ENCODE measurements around the gene ULK1.
A peak's percentile ranks its signal among the peaks of the same experiment; 100 is the strongest.

Gene ULK1

DNA sequence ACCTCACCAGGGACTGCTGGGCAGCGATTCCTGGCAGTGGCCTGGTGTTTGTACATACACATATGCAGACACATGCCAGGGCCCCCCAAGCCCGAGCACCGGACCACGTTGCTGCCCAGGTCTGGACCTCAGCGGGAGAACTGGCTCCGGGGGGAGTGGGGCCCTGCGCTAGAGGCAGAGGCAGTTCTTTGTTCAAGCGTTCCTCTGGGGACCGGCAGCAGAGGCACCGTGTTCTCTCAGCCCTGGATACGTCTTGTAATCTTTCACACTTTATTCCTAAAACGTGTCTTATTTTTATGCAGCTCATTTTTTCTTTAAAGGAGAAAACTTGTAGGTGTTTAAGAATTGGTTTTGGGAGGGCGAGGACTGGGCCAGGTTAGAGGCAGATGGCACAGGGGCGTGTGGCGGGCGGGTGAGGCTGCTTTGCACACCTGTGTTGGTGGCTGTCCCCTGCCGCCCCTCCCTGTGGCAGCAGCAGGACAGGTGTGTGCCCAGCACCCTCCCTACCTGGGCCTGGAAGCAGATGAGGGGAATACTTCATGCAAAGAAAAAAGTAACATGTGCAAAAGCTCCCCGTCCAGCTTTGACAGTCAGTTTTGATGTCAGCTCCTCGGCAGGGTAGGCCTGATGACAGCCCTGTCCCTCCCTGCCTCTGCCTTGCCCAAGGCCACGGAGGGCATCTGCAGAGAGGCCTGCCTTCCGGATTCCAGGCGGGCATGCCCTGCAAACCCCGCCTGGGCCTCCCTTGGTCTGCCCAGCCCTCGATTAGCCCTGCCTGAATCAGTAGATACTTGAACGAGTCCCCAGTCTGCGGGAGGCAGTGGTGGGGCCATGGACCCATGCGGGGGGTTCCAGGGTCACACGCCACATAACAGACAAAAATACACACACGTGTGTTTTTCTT lies 27.7 kb downstream of the ULK1 start:
- DNase-seq, result no peak

DNA sequence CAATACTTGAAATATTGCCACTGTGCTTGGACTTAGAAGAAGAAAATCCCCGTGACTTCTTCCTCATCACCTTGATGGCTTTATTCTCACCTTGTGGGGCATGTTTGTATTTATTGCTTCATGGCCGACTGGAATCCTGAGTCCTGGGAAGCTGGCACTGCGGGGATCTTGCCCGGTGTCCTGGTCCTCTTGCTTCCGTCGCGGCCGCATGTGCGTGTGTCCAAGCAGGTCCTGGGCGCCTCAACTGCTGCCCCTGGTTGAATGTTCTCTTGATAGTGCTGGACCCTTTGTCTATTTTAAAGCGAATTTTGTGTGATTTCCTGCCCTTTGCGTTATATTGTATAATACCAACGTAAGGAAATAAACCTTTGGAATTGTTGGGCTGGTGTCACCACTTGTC lies 28.4 kb downstream of the ULK1 start:
- DNase-seq, result no peak

DNA sequence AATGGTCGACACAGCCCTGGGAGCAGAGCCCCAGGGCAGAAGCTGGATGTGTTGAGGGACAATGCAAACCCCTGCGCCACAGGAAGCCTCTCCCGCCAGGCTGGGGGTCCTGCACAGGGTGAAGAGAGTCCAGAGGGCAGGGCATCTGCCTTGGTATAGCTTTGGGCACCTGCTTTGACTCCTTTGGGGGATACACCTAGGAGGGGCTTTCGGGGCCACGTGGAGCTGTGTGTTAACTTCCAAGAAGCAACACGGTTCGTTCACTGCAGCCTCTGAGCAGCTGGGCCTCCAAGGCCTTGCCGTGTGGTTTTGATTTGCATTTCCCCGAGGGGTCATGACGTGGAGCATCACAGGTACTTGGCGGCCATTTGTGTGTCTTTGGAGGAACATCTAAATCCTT lies 28.8 kb downstream of the ULK1 start:
- no peak for DNase-seq

DNA sequence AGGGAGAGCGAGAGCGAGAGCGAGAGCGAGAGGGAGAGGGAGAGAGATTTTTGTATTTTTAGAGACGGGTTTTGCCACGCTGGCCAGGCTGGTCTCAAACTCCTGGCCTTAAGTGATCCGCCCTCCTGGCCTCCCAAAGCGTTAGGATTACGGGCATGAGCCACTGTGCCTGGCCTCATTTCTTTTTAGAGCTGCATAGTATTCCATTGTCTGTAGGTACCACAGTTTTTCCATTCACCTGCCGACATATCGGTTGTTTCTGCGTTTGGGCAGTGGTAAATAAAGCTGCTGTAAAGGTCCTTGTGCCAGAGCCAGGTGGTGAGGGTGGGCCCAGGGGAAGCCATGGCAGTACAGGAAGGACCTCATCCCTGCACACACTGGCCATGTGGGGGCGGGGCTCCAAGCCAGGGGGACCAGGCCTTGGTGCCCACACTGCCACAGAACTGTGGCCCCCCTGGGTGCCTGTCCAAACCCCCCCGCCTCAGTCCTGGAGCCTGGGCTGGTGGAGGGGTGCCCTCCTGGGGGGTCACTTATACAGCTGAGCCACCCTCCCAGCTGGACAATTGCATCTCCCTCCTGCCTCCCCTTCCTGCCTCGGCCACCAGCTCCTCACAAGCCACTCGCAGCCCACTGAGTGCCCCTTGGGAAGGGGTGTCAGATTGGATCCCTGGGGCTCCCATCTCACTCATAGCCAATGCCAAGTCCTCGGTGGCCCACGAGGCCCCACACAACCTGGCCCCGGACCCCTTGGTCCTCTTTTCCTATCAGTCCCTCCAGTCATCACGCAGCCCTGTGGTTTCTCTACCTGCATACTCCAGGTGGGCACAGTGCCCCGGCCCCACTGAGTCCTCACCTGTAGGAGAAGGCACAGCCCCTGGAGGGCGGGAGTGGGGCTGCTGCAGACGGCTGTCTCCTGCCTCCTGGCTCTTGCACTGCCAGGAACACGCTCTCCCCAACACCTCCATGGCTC lies 33.0 kb downstream of the ULK1 start:
- DNase-seq, result no peak

DNA sequence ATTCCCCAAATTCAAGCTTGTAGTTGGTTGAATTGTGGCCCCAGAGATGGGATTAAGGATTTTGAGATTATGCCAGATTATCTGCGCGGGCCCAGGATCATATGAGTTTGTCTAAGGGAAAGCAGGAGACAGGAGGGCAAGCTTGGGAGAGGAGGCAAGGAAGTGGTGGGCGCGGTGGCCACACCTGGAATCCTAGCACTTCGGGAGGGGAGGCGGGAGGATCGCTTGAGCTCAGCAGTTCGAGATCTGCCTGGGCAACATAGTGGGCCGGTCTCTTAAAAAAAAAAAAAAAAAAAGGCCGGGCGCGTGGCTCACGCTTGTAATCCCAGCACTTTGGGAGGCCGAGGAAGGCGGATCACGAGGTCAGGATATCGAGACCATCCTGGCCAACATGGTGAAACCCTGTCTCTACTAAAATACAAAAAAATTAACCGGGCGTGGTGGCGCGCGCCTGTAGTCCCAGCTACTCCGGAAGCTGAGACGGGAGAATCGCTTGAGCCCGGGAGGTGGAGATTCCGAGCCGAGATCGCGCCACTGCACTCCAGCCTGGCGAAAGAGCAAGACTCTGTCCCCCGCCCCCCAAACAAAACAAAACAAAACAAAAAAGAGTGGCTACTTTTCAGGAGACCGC lies 33.8 kb downstream of the ULK1 start:
- no peak for DNase-seq

DNA sequence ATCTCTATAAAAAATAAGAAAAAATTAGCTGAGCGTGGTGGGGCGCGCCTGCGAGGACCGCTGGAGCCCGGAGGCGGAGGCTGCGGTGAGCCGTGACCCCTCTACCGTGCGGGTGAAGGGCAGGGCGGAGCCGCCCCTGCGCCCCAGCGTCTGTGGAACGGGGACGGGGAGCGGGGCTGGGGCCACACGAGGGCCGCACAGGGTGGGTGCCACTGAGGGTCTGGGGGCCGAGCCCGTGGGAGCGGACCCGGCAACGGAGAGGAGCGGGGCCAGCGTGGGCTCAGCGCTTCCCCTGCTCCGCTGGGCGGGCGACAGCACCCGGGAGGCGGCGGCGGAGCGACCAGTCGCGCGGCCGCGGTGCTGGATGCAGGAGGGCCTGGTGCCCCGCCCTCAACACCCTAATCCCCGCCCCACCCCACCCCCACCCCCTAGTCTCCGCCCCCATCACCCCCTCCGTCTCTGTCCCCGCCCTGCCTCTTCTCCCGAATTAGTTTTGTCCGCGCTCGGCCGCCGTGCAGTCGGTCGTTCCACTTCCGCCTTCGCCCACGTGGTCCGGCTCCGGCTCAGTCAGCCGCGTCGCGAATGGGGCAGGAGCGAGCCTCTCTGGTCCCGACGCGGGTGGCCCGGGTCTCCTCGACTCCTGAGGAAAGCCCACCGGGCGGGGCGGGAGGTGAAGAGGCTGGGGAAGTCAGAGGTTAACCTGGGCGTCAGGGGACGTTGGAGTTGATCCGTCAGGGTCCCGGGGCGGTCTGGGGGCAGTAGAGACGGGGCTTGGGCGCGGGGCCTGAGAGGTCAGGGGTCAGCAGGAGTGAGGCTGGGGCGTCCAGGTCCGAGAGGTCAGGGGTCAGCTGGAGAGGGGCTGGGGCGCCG lies 34.5 kb downstream of the ULK1 start, which contains the start of gene PUS1:
TSS of gene PUS1 (plus strand) at position 566 of the 870 bp plus-strand sequence. CDS start 447 bp downstream, outside the sequence.
- peak; percentile 96 for DNase-seq

DNA sequence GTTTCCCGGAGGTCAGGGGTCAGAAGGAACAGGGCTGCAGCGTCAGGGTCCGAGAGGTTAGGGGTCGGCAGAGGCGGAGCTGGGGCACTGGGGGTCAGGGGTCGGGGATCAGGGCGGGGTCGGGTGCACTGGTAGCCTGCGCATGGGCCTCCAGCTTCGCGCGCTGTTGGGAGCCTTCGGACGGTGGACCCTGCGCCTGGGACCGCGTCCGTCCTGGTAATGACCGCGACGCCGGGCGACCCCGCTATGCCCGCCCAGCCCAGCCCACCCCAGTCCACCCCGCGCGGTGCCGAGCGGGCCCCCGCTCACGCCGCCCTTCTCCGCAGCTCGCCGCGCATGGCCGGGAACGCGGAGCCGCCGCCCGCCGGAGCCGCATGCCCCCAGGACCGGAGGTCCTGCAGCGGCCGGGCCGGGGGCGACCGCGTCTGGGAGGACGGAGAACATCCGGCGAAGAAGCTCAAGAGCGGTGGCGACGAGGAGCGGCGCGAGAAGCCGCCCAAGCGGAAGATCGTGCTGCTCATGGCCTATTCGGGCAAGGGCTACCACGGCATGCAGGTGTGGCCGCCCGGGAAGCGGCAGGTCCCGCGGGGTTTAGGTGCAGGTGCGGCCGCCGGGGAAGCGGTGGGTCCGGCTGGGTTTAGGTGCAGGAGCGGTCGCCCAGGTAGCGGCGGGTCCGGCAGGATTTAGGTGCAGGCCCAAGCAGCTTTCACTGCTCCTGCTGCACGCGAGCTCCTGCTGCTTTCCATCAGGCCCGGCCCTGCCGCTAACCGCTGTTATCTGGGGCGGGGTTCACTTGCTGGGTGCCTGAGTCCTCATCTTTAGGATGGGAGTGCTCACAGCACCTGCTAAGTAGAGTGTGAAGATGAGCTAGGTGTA lies 35.4 kb downstream of the ULK1 start:
- peak; percentile 25 for DNase-seq

DNA sequence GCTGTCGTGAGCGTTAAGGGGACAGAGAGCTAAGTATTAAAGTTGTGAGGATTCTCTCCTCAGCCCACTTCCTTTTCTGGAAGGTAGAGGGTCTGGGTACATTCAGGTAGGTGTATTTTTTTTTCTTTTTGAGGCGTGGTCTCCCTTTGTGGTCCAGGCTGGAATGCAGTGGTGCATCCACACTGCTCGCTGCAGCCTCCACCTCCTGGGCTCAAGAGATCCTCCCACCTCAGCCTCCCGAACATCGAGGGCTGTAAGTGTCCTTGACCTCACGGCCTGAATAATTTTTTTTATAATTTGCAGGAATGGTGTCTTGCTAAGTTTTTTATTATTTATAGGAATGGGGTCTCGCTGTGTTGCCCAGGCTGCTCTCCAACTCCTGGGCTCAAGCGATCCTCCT lies 36.1 kb downstream of the ULK1 start:
- no peak for DNase-seq

DNA sequence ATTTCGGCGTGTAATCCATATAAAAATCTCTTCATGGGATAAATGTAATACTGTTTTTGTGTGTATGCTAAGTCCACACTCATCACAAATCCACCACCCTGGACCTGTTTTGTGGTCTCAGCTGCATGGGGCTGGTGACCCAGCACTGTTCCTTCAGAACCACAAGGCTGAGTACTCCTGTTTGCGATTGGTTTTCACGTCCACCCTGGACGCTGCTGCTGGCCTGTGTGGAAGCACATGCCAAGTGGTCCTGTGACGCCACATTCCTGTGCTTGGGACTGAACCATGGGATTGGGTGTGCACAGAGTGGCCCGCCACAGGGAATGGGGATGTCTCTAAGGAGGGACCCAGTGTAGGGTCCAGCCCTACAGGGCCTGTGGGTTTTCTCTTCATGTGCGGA lies 39.0 kb downstream of the ULK1 start:
- DNase-seq, result no peak

DNA sequence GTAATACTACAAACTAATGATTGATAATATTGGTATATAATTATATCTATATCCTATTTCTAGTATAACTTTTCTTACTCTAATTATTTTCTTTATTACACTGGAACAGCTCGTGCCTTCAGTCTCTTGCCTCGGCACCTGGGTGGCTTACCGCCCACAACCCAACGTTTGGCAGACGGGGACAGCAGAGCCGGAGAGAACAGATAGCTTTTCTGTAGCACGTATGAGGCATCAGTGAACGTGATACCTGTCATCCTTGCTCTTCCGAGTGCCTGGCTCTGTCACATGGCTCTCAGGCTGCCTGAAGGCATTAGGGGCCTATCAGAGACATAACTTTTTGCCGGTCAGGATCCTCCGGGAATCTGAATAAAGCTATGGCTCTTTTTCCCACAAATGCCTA lies 40.1 kb downstream of the ULK1 start:
- DNase-seq, result no peak

DNA sequence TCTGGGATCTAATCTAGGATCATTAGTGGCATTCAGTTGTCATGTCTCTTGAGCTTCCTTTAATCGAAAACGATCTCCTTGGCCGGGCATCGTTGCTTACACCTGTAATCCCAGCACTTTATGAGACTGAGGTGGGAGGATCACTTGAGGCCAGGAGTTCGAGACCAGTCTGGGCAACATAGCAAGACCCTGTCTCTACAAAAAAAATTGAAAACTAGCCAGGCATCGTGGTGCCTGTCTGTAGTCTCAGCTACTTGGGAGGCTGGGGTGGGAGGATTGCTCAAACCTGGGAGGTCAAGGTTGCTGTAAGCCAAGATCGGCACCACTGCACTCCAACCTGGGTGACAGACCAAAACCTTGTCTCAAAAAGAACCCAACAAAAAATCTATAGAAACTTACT lies 43.7 kb downstream of the ULK1 start:
- no peak for DNase-seq

DNA sequence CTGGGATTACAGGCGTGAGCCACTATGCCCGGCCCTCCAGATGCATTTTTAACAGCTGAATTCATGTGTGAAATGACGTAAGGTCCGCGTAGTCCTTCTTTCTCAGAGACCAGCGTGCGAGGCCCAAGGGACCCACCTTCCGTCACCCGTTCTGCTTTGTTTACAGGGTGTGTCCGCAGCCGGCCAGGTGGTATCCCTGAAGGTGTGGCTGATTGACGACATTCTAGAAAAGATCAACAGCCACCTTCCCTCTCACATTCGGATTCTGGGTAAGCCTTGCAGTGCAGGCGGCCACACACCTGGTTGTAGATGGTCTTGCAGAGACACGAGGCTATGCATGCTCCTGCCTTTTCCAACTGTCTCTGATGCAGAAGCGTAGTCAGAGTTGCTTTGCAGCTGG lies 44.6 kb downstream of the ULK1 start:
- no peak for DNase-seq

DNA sequence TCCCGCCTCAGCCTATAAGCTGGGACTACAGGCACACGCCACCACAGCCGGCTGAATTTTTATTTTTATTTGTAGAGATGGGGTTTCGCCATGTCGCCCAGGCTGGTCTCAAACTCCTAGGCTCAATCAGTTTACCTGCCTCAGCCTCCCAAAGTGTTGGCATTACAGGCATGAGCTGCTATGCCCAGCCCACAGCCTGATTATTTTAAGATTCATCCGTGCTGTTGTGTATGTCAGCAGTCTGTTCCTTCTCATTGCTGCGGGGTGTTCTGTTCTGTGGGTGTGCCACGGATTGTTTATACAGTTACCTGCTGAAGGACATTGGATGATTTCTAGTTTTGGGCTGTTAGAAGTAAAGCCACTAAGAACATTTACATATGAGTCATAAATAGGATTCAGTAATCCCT lies 45.7 kb downstream of the ULK1 start:
- no peak for DNase-seq

DNA sequence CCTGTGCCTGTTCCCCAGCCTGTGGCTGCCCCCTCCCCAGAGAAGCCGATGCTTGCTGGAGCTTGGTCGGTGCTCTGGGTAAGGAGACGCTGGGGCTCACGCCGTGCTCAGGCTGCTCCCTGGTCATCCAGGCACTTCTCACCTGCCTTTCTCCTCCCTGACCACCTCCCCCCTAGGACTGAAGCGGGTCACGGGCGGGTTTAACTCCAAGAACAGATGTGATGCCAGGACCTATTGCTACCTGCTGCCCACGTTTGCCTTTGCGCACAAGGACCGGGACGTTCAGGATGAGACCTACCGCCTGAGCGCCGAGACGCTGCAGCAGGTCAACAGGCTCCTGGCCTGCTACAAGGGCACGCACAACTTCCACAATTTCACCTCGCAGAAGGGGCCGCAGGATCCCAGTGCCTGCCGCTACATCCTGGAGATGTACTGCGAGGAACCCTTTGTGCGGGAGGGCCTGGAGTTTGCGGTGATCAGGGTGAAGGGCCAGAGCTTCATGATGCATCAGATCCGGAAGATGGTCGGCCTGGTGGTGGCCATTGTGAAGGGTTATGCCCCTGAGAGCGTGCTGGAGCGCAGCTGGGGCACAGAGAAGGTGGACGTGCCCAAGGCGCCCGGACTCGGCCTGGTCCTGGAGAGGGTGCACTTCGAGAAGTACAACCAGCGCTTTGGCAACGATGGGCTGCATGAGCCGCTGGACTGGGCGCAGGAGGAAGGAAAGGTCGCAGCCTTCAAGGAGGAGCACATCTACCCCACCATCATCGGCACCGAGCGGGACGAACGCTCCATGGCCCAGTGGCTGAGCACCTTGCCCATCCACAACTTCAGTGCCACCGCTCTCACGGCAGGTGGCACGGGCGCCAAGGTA lies 46.9 kb downstream of the ULK1 start:
- no peak for DNase-seq

DNA sequence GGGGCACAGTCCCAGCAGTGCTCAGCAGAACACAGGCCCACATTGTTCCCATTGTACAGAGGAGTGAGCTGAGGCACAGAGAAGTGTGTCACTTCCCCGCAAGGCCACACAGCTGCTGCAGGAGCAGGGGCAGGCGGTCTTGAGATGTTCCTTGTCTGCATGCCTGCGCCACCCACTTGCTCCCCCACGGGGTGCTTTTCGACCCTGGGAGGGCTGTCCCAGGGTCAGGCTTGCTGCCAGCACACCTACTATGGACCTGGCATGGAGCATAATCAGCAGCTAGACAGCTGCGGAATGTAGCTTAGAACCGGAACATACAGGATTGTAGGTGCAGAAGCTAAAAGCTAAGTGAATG lies 47.5 kb downstream of the ULK1 start:
- no peak for DNase-seq

DNA sequence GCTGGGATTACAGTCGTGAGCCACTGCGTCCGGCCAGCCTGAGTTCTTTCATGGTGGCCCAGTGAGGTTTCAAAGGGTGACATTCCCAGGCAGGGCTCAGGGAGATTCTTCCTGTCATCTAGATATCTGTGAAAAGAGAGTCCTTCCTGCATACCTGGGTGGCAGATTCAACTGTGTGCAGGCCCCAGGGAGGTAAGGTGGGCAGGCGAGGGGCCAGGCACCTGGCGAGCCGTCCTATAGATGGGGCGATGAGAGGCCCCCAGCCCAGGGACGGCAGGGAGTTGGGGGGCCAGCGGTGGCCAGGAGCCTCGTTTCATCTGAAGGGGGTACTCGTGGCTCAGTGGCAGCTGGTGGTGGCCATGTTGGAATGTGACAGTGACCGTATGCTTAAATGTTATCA lies 48.2 kb downstream of the ULK1 start:
- DNase-seq, result no peak

DNA sequence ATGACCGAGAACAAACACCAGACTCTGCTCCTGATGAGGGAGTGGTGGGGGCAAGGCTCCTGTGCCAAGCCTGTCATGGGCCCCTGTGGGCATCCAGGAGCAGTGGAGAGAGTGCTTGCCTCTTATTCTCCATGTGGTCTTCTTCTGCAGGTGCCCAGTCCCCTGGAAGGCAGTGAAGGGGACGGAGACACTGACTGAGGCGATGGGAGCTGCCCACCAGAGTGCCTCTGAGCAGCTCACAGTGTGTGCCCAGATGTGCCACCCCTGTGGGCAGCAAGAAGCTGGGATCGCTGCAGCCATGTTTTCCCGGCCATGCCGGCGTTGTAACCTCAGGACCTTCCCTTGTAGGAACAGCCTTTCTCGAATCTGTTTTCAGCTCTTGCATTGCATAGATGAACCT lies 49.0 kb downstream of the ULK1 start:
- no peak for DNase-seq

DNA sequence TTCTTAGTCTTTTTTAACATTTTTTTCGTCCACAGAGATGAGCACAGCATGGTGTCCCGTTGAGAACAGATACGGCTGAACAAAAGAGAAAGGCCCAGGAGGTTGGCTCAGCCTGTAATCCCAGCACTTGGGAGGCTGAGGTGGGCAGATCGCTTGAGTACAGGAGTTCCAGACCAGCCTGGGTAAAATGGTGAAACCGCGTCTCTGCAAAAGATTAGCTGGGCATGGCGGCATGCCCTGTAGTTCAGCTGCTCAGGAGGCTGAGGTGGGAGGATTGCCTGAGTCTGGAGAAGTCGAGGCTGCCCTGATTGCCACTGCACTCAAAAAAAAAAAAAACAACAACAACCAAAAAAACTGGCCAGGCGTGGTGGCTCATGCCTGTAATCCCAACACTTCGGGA lies 49.5 kb downstream of the ULK1 start:
- no peak for DNase-seq

DNA sequence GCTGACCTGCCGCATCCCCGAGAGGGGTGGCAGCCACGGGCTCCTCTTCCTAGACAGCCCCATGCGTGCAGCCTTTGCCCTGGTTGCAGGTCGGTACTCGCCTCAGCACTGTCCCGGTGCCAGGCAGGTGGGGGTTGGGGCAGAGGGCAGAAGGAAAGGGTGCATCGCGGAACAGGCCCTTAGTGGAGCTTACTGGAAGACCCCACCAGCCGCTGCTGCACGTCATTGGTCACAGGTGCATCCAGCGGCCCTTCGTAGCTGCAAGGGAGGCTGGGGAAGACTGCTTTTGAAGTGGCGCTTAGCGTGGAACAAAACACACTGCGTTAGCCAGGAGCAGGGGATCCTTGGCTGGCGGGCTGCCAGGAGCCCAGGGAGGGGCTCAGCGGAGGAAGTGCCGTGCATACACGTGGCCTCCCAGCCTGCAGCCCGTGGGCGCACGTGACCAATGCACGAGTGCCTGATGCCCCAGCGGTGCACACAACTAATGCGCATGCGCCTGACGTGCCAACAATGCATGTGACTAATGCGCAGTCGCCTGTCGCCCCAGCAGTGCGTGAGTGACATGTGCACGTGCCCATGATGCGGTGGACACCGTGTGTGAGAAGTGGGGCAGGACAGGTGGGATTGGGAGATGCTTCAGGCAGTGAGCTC lies 50.3 kb downstream of the ULK1 start:
- DNase-seq, result no peak

DNA sequence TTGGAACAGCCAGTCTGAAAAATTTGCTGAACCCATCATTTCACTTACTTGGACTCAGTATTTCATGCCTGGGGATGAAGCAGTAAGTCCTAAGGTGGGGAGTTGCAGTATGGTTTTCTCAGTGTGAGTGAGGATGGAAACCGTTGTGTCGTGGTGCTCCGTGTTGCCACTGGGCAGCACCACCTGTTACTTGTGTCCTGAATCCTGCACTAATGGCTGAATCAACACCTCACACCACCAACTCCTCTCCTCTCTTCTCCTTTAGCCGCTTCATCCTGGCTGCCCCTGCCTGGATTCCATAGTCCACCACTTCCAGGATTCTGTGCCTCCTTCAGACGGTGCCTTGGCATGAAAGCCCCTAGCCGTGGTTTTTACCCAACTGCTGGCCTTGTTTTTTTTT lies 52.3 kb downstream of the ULK1 start:
- no peak for DNase-seq
